OCI-LY1 (cell line): ENCODE measurements around the gene RABL6.

ENCODE experiments used
- H2AFZ ChIP-seq: fragments of 200-600 bp; sonication (generic), shearing (Covaris generic); 2 replicates; pipeline ENCODE4 v1.6.0; 2014; ENCODE audit warnings: antibody characterized with exemption, mild to moderate bottlenecking, low read length
- H3F3A ChIP-seq: fragments of 200-600 bp; sonication (generic), shearing (Covaris generic); 2 replicates; pipeline ENCODE4 v1.6.0; 2014; ENCODE audit warnings: mild to moderate bottlenecking, antibody characterized with exemption, low read length, moderate library complexity; ENCODE audit not compliant: insufficient read depth
- H3K27ac ChIP-seq: fragments of 200-600 bp; sonication (generic); 2 replicates; pipeline ENCODE4 v1.5.1; 2014; ENCODE audit warnings: low read length, mixed run types, mild to moderate bottlenecking, low read depth; ENCODE audit not compliant: poor library complexity, severe bottlenecking
- H3K27me3 ChIP-seq: fragments of 200-600 bp; sonication (generic); 2 replicates; pipeline ENCODE4 v1.6.0; 2014; ENCODE audit warnings: antibody characterized with exemption, mild to moderate bottlenecking, low read length, moderate library complexity; ENCODE audit not compliant: insufficient read depth
- H3K36me3 ChIP-seq: fragments of 200-600 bp; sonication (generic); 2 replicates; pipeline ENCODE4 v1.6.1; 2014; ENCODE audit warnings: mild to moderate bottlenecking, antibody characterized with exemption, low read length, moderate library complexity, mixed read lengths; ENCODE audit not compliant: insufficient read depth
- H3K4me1 ChIP-seq: fragments of 200-600 bp; sonication (generic); 2 replicates; pipeline ENCODE4 v1.5.1; 2014; ENCODE audit warnings: mild to moderate bottlenecking, low read length, moderate library complexity; ENCODE audit not compliant: insufficient read depth, severe bottlenecking
- H3K4me2 ChIP-seq: fragments of 200-600 bp; sonication (generic), shearing (Covaris generic); 2 replicates; pipeline ENCODE4 v1.6.1; 2014; ENCODE audit warnings: low read length
- H3K4me3 ChIP-seq: fragments of 200-600 bp; sonication (generic); 2 replicates; pipeline ENCODE4 v1.5.1; 2014; ENCODE audit warnings: low read length, low read depth, mild to moderate bottlenecking, mixed read lengths; ENCODE audit not compliant: poor library complexity, severe bottlenecking
- H3K79me2 ChIP-seq: fragments of 200-600 bp; shearing (Covaris generic); 2 replicates; pipeline ENCODE4 v1.6.1; 2016; ENCODE audit warnings: mixed run types, low read length, mixed read lengths; ENCODE audit not compliant: insufficient read depth
- H3K9ac ChIP-seq: fragments of 200-600 bp; sonication (generic), shearing (Covaris generic); 2 replicates; pipeline ENCODE4 v1.6.1; 2014; ENCODE audit warnings: mild to moderate bottlenecking, low read length, mixed read lengths
- H3K9me2 ChIP-seq: fragments of 200-600 bp; sonication (generic), shearing (Covaris generic); 2 replicates; pipeline ENCODE4 v1.6.1; 2014; ENCODE audit warnings: low read depth, mild to moderate bottlenecking, low read length, mixed read lengths
- H3K9me3 ChIP-seq: fragments of 200-600 bp; shearing (Covaris generic); 2 replicates; pipeline ENCODE4 v1.6.1; 2014; ENCODE audit warnings: low read length, mixed read lengths
- H4K20me1 ChIP-seq: fragments of 200-600 bp; sonication (generic), shearing (Covaris generic); 2 replicates; pipeline ENCODE4 v1.6.0; 2016; ENCODE audit warnings: mild to moderate bottlenecking, low read length; ENCODE audit not compliant: insufficient read depth
- EZH2 ChIP-seq: fragments of 200-600 bp; sonication (generic), shearing (Covaris generic); IDR thresholded peaks from 2 replicates; pipeline ENCODE4 v1.8.0; 2017; ENCODE audit warnings: borderline replicate concordance, mixed run types, mild to moderate bottlenecking, antibody characterized with exemption, low read length, moderate library complexity, mixed read lengths
- TF ChIP-seq, protein P1 (sequence below): fragments of 200-600 bp; sonication (generic), shearing (Covaris generic); IDR thresholded peaks from 2 replicates; pipeline ENCODE4 v1.5.1; 2017; ENCODE audit warnings: mild to moderate bottlenecking, antibody characterized with exemption, low read length, moderate library complexity, mixed read lengths

The RABL6 gene

DNA sequence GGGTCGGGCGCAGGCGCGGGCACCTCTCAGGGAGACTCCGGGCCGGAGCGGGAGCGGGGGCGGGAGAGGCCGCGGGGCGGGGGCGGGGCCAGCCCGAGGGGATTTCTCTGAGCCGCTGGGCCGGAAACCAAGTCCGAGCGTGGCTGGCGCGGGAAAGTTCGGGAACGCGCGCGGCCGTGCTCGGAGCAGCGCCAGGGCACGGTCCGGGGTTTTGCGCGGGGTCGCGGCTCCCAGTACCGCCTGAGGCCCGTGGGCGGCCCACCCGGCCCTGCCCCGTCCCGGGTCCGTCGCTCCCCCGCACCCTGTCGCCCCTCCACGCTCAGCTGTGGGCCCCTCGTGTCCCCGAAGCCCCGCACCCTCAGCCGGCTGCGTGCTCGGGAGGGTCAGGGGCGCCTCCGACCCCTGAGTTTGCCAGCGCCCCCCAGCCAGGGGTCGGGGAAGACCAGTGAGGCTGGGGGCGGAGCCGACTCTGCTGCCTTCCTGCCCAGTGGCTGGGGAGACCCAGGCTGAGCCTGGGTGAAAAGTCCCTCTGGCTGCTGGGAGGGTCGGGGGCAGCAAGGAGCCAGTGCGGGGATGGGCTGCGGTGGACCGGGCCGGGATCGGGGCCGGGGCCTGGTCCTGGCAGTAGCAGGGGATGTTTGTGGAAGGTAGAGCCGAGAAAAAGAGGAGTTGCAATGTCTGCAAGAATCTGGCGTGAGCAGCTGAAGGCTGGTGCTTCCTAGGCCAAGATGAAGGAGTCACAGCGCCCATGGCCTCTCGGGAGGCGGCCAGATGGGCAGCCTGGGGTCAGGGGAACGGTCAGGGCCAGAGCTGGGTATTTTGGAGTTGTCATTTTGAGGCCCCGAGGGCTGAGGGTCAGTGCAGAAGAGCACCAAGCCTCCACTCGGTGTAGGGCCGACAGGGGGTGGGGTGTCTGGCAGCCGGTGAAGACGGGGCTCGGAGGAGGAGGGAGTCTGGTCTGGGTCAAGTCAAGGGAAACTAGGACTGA lies 79.2 kb downstream of the RABL6 start:
- H2AFZ ChIP-seq, result no peak overlapping the region
- no peaks in the 10 kb centered on the region for H4K20me1 ChIP-seq
- H3K79me2 ChIP-seq, result peaks cover 36% of the 10 kb centered on the region
- peak overlapping the region; percentile 98 for H3K4me3 ChIP-seq
- H3K36me3 ChIP-seq, result peaks cover 16% of the 10 kb centered on the region; the same call in 1 of the 2 replicates
- H3K9me2 ChIP-seq, result no peaks in the 10 kb centered on the region
- H3K27me3 ChIP-seq, result no peaks in the 10 kb centered on the region
- TF ChIP-seq, protein P1, sequence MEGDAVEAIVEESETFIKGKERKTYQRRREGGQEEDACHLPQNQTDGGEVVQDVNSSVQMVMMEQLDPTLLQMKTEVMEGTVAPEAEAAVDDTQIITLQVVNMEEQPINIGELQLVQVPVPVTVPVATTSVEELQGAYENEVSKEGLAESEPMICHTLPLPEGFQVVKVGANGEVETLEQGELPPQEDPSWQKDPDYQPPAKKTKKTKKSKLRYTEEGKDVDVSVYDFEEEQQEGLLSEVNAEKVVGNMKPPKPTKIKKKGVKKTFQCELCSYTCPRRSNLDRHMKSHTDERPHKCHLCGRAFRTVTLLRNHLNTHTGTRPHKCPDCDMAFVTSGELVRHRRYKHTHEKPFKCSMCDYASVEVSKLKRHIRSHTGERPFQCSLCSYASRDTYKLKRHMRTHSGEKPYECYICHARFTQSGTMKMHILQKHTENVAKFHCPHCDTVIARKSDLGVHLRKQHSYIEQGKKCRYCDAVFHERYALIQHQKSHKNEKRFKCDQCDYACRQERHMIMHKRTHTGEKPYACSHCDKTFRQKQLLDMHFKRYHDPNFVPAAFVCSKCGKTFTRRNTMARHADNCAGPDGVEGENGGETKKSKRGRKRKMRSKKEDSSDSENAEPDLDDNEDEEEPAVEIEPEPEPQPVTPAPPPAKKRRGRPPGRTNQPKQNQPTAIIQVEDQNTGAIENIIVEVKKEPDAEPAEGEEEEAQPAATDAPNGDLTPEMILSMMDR, result no peak
- no peak for TF ChIP-seq EZH2
- H3K27ac ChIP-seq, result peak overlapping the region; percentile 55
- no peaks in the 10 kb centered on the region for H3K9me3 ChIP-seq
- no peaks in the 10 kb centered on the region for H3F3A ChIP-seq
- peaks cover 15% of the 10 kb centered on the region for H3K4me1 ChIP-seq
- H3K4me2 ChIP-seq, result peak overlapping the region; percentile 83
- H3K9ac ChIP-seq, result peak overlapping the region; percentile 98

DNA sequence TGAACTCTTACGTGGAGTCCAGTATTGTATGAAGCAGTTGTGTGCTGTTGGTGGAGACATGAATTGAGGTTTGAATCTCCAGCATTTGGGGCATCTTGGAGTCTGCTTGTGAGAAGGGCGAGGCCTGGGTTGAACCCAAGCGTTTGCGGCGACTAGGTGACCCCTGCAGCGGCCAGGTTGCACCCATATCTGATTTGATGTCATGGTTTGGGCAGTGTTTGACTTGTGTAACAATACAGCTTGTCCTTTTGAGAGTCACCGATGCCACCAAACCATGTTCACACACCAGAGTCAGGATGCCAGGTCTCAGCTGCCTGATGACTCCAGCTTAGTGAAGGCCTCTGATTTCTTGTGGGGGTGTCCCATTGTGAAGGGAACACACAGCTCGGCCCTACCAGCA lies 80.7 kb downstream of the RABL6 start:
- Histone ChIP-seq H3K9ac (no peak overlapping the region), H3K27ac (no peak overlapping the region), H3K4me1 (peaks cover 15% of the 10 kb centered on the region), H3K9me2 (no peaks in the 10 kb centered on the region), H4K20me1 (no peaks in the 10 kb centered on the region), H3K4me3 (no peak overlapping the region), H3K9me3 (no peaks in the 10 kb centered on the region), H3K79me2 (peaks cover 43% of the 10 kb centered on the region), H2AFZ (no peak overlapping the region), H3K4me2 (no peak overlapping the region), H3K27me3 (no peaks in the 10 kb centered on the region), H3K36me3 (peaks cover 26% of the 10 kb centered on the region; the same call in 1 of the 2 replicates), H3F3A (no peaks in the 10 kb centered on the region)
- TF ChIP-seq, protein P1, result no peak
- no peak for TF ChIP-seq EZH2

GRCh38 chr9:136889858-136890257 lies 82.1 kb downstream of the RABL6 start:
- Histone ChIP-seq H3K9ac (no peak overlapping the region), H3K9me3 (no peaks in the 10 kb centered on the region), H3K36me3 (peaks cover 32% of the 10 kb centered on the region), H3K79me2 (peaks cover 43% of the 10 kb centered on the region), H3K27me3 (no peaks in the 10 kb centered on the region), H2AFZ (no peak overlapping the region), H3K4me3 (no peak overlapping the region), H3K4me1 (peaks cover 14% of the 10 kb centered on the region), H3K4me2 (no peak overlapping the region), H3K27ac (no peak overlapping the region), H3F3A (no peaks in the 10 kb centered on the region), H3K9me2 (no peaks in the 10 kb centered on the region), H4K20me1 (no peaks in the 10 kb centered on the region)
- TF ChIP-seq, protein P1, result no peak
- no peak for TF ChIP-seq EZH2
